CD4-positive, CD25-positive, alpha-beta regulatory T cell (primary cell): ENCODE results near the gene HGD. TPM values are rescaled to one million over a fixed set of nuclear protein-coding genes. Genes with fewer than 3 reads are reported as not detected.
A peak's percentile ranks its signal among the peaks of the same experiment; 100 is the strongest.

Experiments used
- ATAC-seq, 2 donors: fragments of 150-1000 bp; cut with Tn5 transposase; one replicate each; pipeline ENCODE4 v1.10.0; 2021; ENCODE audit warnings: low read depth in 2 of 2, moderate number of reproducible peaks in 2 of 2, moderate library complexity in 1 of 2
- DNase-seq, 3 donors: peaks; one replicate each; pipeline versions ENCODE4 v3.0.0 to v3.0.0-alpha.2; 2012 to 2022; ENCODE audit warnings: mixed read lengths in 1 of 3
- H3K27ac ChIP-seq: one replicate; pipeline ENCODE4 v1.7.0; 2013; ENCODE audit warnings: mild to moderate bottlenecking, low read length; ENCODE audit not compliant: insufficient read depth, poor library complexity, severe bottlenecking
- H3K27me3 ChIP-seq: one replicate; pipeline ENCODE4 v1.7.0; 2013; ENCODE audit warnings: low read length; ENCODE audit not compliant: control insufficient read depth, insufficient read depth
- H3K36me3 ChIP-seq: one replicate; pipeline ENCODE4 v1.7.0; 2013; ENCODE audit warnings: mild to moderate bottlenecking, low read length, moderate library complexity; ENCODE audit not compliant: control insufficient read depth, insufficient read depth
- H3K4me1 ChIP-seq: 2 replicates; pipeline ENCODE4 v1.7.0; 2013; ENCODE audit warnings: mild to moderate bottlenecking, low read length; ENCODE audit not compliant: insufficient read depth, control insufficient read depth, poor library complexity, severe bottlenecking
- H3K4me3 ChIP-seq: one replicate; pipeline ENCODE4 v1.7.0; 2013; ENCODE audit warnings: low read depth, mild to moderate bottlenecking, low read length, moderate library complexity
- H3K9me3 ChIP-seq, 2 experiments: 1 replicate in 1 of 2; 2 replicates in 1 of 2; pipeline ENCODE4 v1.7.0; 2013; ENCODE audit warnings: low read length in 2 of 2, mild to moderate bottlenecking in 1 of 2, moderate library complexity in 1 of 2; ENCODE audit not compliant: control insufficient read depth in 2 of 2
- H3K27ac Mint-ChIP-seq, 3 donors: one replicate each; pipeline ENCODE4 v1.8.0; 2020 to 2022; ENCODE audit warnings: mild to moderate bottlenecking in 3 of 3, mixed read lengths in 3 of 3, moderate library complexity in 2 of 3
- H3K27me3 Mint-ChIP-seq: one replicate; pipeline ENCODE4 v1.8.0; 2022; ENCODE audit warnings: mild to moderate bottlenecking, mixed read lengths
- H3K36me3 Mint-ChIP-seq: one replicate; pipeline ENCODE4 v1.8.0; 2020; ENCODE audit warnings: mixed read lengths
- H3K4me1 Mint-ChIP-seq, 4 donors: one replicate each; pipeline ENCODE4 v1.8.0; 2020 to 2022; ENCODE audit warnings: mixed read lengths in 4 of 4, mild to moderate bottlenecking in 1 of 4
- H3K4me3 Mint-ChIP-seq, 4 donors: one replicate each; pipeline ENCODE4 v1.8.0; 2020 to 2022; ENCODE audit warnings: mild to moderate bottlenecking in 4 of 4, mixed read lengths in 4 of 4, moderate library complexity in 3 of 4
- H3K9me3 Mint-ChIP-seq, 7 donors: one replicate each; pipeline ENCODE4 v1.8.0; 2020 to 2022; ENCODE audit warnings: mixed read lengths in 7 of 7, mild to moderate bottlenecking in 3 of 7, moderate library complexity in 2 of 7
- polyA plus RNA-seq, 4 donors: library from polyadenylated mRNA; unstranded; fragments of 300-500 nt; fragmentation: Illumina TruSeq; gene quantifications; one replicate each; pipeline ENCODE4 v1.2.3, GENCODE V29; 2021
- total RNA-seq: library from RNA; stranded (reverse); gene quantifications from one replicate; pipeline ENCODE4 v1.2.3, GENCODE V29; 2022

Gene HGD
- total and polyA plus RNA-seq, 5 donors from 2014 or later: 0.25 to 4.7 TPM; not detected in 3

- Mint-ChIP-seq H3K9me3 (peaks cover 0 to 3% (median 0%) of the 10 kb centered on the region in 7 donors), H3K4me1 (peaks cover 0 to 10% (median 7%) of the 10 kb centered on the region in 4 donors), H3K27ac (peak overlapping the region in 2 of 3 donors; percentile 44 to 52), H3K4me3 (no peak overlapping the region), H3K36me3 (peaks cover 21% of the 10 kb centered on the region), H3K27me3 (no peaks in the 10 kb centered on the region)
- ATAC-seq (no peak), DNase-seq (no peak)
- H3K36me3 ChIP-seq: peaks cover 17% of the 10 kb centered on the region
- no peaks in the 10 kb centered on the region for H3K27me3 ChIP-seq
- no peak overlapping the region for H3K4me3 ChIP-seq
- no peak overlapping the region for H3K27ac ChIP-seq
- no peaks in the 10 kb centered on the region for H3K9me3 ChIP-seq
- H3K4me1 ChIP-seq: no peaks in the 10 kb centered on the region
Observed at GRCh38 chr3:120684896-120685295, 2.9 kb upstream of the HGD start.

DNA sequence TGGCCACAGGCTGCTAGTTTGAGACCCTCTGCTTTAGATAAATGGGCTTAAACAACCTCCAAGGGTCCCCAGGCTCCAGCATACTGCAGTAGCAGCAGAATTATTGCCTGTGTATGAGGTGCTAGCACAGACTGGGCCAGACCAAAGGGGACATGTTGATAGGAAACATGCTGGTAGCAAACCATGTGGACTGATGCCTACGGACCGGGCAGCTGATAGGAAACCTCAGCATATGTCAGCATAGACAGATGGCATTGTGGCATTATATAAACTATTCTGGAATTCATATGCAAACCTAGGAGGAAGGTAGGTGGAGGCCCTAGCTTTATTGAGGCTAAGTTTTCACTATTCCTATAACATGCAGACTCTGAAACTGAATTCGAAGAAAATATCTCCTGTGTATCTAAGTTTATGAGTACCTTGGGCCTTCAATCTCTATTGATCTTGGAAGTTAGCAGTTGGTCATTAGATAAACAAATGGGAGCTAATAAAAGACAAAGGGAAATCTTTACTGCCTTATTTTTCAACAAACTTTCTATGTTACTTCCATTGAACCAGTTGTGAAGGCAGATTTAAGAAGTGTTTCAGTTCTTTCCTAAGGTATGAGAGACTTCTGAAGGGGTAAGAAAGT is 1.7 kb upstream of the HGD start:
- Mint-ChIP-seq H3K27me3 (no peaks in the 10 kb centered on the region), H3K9me3 (peaks cover 0 to 3% (median 0%) of the 10 kb centered on the region in 7 donors), H3K4me1 (peaks cover 4 to 12% (median 9%) of the 10 kb centered on the region in 4 donors), H3K4me3 (no peak overlapping the region), H3K36me3 (peaks cover 15% of the 10 kb centered on the region), H3K27ac (peak overlapping the region in 1 of 3 donors; percentile 48)
- no peaks in the 10 kb centered on the region for H3K4me1 ChIP-seq
- no peak overlapping the region for H3K27ac ChIP-seq
- no peaks in the 10 kb centered on the region for H3K27me3 ChIP-seq
- H3K4me3 ChIP-seq: no peak overlapping the region
- peaks cover 6% of the 10 kb centered on the region for H3K36me3 ChIP-seq
- ATAC-seq: no peak
- no peak for DNase-seq
- H3K9me3 ChIP-seq: no peaks in the 10 kb centered on the region

GRCh38 chr3:120683213-120683612 is 1.2 kb upstream of the HGD start:
- H3K9me3 Mint-ChIP-seq: peaks cover 0 to 3% (median 0%) of the 10 kb centered on the region in 7 donors
- peak overlapping the region in 2 of 3 donors; percentile 33 to 57 for H3K27ac Mint-ChIP-seq
- DNase-seq (no peak), ATAC-seq (no peak)
- Histone ChIP-seq H3K36me3 (peaks cover 4% of the 10 kb centered on the region), H3K27me3 (no peaks in the 10 kb centered on the region), H3K27ac (no peak overlapping the region), H3K4me1 (no peaks in the 10 kb centered on the region), H3K4me3 (no peak overlapping the region), H3K9me3 (no peaks in the 10 kb centered on the region)
- peaks cover 10% of the 10 kb centered on the region for H3K36me3 Mint-ChIP-seq
- no peak overlapping the region for H3K4me3 Mint-ChIP-seq
- H3K4me1 Mint-ChIP-seq: peaks cover 6 to 14% (median 11%) of the 10 kb centered on the region in 4 donors
- H3K27me3 Mint-ChIP-seq: no peaks in the 10 kb centered on the region

- Mint-ChIP-seq H3K27me3 (no peaks in the 10 kb centered on the region), H3K27ac (no peak overlapping the region), H3K4me1 (peaks cover 6 to 15% (median 12%) of the 10 kb centered on the region in 4 donors), H3K4me3 (no peak overlapping the region), H3K36me3 (peaks cover 9% of the 10 kb centered on the region), H3K9me3 (peaks cover 0 to 8% (median 2%) of the 10 kb centered on the region in 7 donors)
- Histone ChIP-seq H3K4me1 (no peaks in the 10 kb centered on the region), H3K9me3 (no peaks in the 10 kb centered on the region), H3K27me3 (peaks cover 4% of the 10 kb centered on the region), H3K27ac (no peak overlapping the region), H3K36me3 (no peaks in the 10 kb centered on the region), H3K4me3 (no peak overlapping the region)
- DNase-seq: no peak
- ATAC-seq: no peak
Observed at GRCh38 chr3:120681506-120682038, 467 bp downstream of the HGD start.

DNA sequence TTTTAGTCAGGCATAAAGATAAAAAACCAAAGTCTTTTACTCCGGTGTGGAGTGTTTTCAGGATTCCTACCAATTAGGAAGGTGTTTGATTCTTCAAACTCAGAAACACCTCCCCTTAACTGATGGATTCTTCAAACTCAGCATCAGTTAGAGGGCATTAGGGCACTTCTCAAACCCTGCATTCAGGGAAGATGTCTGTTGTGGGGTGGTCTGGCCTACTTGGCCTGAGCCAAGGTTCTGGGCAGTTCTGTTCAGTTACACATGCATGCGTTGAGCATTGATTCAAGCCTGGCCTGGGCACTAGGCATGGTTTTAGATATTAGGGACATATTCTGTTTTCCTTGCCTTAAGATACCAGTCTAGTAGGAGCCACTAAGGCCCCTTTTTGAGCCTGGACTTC is 1.0 kb downstream of the HGD start:
- no peak for ATAC-seq
- Histone ChIP-seq H3K27ac (no peak overlapping the region), H3K4me3 (no peak overlapping the region), H3K27me3 (peaks cover 4% of the 10 kb centered on the region), H3K9me3 (no peaks in the 10 kb centered on the region), H3K36me3 (no peaks in the 10 kb centered on the region), H3K4me1 (no peaks in the 10 kb centered on the region)
- Mint-ChIP-seq H3K4me1 (peaks cover 6 to 15% (median 12%) of the 10 kb centered on the region in 4 donors), H3K4me3 (no peak overlapping the region), H3K27me3 (no peaks in the 10 kb centered on the region), H3K9me3 (peaks cover 0 to 13% (median 5%) of the 10 kb centered on the region in 7 donors), H3K27ac (no peak overlapping the region), H3K36me3 (peaks cover 3% of the 10 kb centered on the region)
- no peak for DNase-seq

GRCh38 chr3:120680193-120680894 is 1.7 kb downstream of the HGD start:
- Mint-ChIP-seq H3K27ac (peak overlapping the region in 1 of 3 donors; percentile 15), H3K27me3 (no peaks in the 10 kb centered on the region)

GRCh38 chr3:120678984-120679383 is 3.1 kb downstream of the HGD start:
- H3K36me3 ChIP-seq: no peaks in the 10 kb centered on the region
- no peaks in the 10 kb centered on the region for H3K27me3 Mint-ChIP-seq
- peaks cover 4% of the 10 kb centered on the region for H3K27me3 ChIP-seq
- DNase-seq (peak in 1 of 3 donors; percentile 46), ATAC-seq (peak in 1 of 2 donors; percentile 42)
- peaks cover 6 to 12% (median 11%) of the 10 kb centered on the region in 4 donors for H3K4me1 Mint-ChIP-seq
- H3K4me3 ChIP-seq: no peak overlapping the region
- peaks cover 0 to 15% (median 5%) of the 10 kb centered on the region in 7 donors for H3K9me3 Mint-ChIP-seq
- H3K4me1 ChIP-seq: no peaks in the 10 kb centered on the region
- H3K27ac ChIP-seq: no peak overlapping the region
- no peaks in the 10 kb centered on the region for H3K9me3 ChIP-seq
- no peak overlapping the region for H3K4me3 Mint-ChIP-seq
- peak overlapping the region in 1 of 3 donors; percentile 26 for H3K27ac Mint-ChIP-seq
- H3K36me3 Mint-ChIP-seq: peaks cover 3% of the 10 kb centered on the region

More at GRCh38 chr3:120680193-120680894, 1.7 kb downstream of the HGD start:
- no peaks in the 10 kb centered on the region for H3K9me3 ChIP-seq
- H3K27me3 ChIP-seq: peaks cover 4% of the 10 kb centered on the region
- DNase-seq: no peak
- no peak for ATAC-seq
- Mint-ChIP-seq H3K4me1 (peaks cover 6 to 13% (median 12%) of the 10 kb centered on the region in 4 donors), H3K4me3 (no peak overlapping the region), H3K36me3 (peaks cover 3% of the 10 kb centered on the region), H3K9me3 (peaks cover 0 to 15% (median 5%) of the 10 kb centered on the region in 7 donors)
- H3K4me3 ChIP-seq: no peak overlapping the region
- no peaks in the 10 kb centered on the region for H3K36me3 ChIP-seq
- no peaks in the 10 kb centered on the region for H3K4me1 ChIP-seq
- H3K27ac ChIP-seq: no peak overlapping the region
